ENCODE data around the gene MUC6.
"Not testable (repeated sequence)": the region's sequence is repeated elsewhere in the genome, so short reads cannot be mapped to it uniquely, and the experiment has no call there.

Gene MUC6

DNA sequence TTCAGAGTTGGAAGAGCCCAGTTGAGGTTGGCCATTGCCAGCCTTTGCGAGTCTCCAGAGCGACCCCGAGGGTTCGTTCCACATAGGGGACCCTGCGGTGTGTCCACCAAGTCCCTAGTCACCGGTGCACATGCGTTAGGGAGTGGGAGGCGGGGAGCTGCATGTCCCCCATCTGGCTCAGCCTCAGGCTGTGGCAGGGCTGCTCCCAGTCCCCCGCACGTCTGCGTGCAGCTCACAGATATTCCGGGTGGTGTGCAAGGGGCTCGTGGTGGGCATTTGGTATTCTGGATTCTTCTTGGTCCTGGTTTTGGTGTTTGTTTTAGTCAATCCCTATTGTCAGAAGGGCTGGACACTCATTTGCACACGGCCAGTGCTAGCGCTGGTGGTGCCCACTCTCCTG is 48.8 kb downstream of the MUC6 start:
- DNase-seq (ENCODE audit: low read depth in 2 of 2), result no peak

DNA sequence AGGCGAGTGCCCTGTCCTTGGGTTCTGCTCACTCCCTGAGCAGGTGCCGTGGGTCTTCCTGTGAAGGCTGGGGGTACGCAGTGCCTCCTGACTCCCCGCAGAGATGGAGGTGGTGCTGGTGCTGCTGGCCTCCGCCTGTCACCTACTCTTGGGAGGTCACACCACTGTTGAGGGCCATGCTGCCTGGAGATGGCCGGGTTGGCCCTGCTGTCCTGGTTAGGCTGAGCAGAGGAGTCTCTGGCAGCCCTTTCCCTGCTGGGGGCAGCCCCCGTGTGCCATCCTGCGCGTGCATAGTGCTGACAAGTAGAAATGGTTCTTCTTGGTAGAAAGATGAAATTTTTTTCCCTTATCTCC is 49.6 kb downstream of the MUC6 start:
- no peak for DNase-seq (ENCODE audit: low read depth in 2 of 2)

DNA sequence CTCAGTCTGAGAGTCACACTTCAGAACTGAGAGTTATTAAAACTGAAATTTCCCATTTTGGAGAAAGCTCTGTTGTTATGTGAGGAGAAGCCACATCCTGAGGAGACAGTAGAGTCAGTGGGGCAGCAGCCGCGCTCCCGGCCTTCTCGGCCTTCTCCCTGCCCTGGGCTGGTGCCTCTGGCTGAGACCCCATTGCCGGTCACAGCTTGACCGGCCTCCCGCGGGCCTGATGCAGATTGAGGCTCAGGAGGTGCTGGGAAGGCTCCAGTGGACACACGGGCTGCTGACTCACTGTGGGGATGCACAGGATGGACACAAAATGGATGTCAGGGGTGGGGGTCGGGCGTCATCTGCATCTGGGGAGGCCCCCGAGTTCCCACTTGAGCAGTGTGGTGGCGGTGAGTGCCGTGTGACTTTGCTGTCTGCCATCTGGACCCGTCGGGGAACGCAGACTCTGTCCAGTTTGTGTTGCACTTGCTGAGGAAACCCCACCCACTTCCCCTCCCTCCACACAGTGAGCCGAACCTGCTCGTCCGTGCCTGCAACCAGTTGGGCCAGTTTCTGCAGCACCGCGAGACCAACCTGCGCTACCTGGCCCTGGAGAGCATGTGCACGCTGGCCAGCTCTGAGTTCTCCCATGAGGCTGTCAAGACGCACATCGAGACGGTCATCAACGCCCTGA is 50.1 kb downstream of the MUC6 start:
- DNase-seq (ENCODE audit: low read depth in 2 of 2), result no peak

GRCh38 chr11:985848-986247 is 50.7 kb downstream of the MUC6 start:
- no peak for DNase-seq (ENCODE audit: low read depth in 2 of 2)

GRCh38 chr11:985406-985805 is 51.1 kb downstream of the MUC6 start:
- no peak for DNase-seq (ENCODE audit: low read depth in 2 of 2)

DNA sequence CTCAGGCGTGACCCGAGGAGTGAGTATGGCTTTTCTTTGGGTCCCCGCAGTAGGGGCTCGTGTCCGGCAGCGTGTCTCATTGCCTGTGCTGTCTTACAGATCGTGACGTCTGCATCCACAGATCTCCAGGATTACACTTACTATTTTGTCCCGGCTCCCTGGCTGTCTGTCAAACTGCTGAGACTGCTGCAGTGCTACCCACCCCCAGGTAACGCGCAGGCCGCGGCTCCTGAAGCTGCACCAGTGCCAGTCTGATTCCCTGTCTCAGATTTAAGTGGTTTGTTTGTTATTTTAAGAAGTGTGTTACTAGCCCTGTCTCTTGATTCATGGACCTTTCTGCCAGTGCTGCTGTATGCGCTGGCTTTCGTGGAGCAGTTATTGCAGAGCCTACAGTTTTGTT is 52.0 kb downstream of the MUC6 start:
- no peak for DNase-seq (ENCODE audit: low read depth in 2 of 2)

GRCh38 chr11:981764-982163 is 54.8 kb downstream of the MUC6 start:
- DNase-seq (ENCODE audit: low read depth in 2 of 2), result no peak

GRCh38 chr11:980438-981357 is 55.8 kb downstream of the MUC6 start:
- DNase-seq (ENCODE audit: low read depth in 2 of 2), result no peak

DNA sequence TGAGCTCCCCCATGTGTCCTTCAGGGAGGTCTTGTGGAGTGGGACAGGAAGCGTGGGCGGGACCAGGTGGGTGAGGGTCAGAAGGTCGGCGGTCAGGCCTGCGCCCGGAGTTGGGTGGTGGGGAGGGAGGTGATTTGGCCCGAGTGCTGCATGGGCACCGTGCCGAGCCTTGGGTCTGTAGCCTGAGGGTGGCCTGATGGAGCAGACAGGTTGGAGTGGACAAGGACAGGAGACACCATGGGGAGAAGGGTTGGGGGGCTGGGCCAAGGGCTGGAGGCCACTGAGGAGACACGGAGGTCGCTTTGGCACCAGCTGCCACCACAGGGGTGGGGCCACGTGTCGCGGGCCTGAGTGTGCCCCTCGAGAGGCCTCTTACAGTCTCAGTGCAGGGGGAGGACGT is 57.7 kb downstream of the MUC6 start:
- DNase-seq (ENCODE audit: low read depth in 2 of 2), result no peak

GRCh38 chr11:977830-978720 is 58.4 kb downstream of the MUC6 start:
- no peak for DNase-seq (ENCODE audit: low read depth in 2 of 2)

- peak in 1 of 2 donors; percentile 19 for DNase-seq (ENCODE audit: low read depth in 2 of 2)
Observed at GRCh38 chr11:976431-977160, 59.9 kb downstream of the MUC6 start.

DNA sequence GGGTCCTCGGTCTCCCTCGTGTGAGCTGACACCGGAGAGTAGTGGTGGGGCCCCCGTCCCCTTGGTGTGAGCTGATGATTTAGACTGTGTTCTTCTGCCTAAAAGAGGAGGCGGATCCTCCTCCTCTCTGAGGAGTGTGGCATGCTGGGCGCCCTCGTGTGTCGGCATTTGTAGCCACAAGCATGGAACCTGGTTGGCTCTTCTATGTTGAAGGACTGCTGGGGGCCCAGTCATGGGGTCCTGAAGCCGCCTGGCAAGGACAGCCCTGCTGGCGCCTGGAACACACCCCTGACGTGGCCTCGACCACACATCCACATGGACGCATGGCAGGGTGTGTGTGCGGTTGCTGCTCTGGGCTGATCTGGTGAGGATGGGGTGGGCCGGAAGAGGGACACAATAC is 60.7 kb downstream of the MUC6 start:
- DNase-seq (ENCODE audit: low read depth in 2 of 2), result no peak

DNA sequence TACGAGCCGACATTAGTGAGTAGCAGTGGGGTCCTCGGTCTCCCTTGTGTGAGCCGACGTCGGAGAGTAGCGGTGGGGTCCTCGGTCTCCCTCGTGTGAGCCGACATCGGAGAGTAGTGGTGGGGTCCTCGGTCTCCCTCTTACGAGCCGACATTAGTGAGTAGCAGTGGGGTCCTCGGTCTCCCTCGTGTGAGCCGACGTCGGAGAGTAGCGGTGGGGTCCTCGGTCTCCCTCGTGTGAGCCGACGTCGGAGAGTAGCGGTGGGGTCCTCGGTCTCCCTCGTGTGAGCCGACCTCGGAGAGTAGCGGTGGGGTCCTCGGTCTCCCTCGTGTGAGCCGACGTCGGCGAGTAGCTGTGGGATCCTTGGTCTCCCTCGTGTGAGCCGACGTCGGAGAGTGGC is 61.1 kb downstream of the MUC6 start:
- not testable (repeated sequence) for DNase-seq (ENCODE audit: low read depth in 2 of 2)

DNA sequence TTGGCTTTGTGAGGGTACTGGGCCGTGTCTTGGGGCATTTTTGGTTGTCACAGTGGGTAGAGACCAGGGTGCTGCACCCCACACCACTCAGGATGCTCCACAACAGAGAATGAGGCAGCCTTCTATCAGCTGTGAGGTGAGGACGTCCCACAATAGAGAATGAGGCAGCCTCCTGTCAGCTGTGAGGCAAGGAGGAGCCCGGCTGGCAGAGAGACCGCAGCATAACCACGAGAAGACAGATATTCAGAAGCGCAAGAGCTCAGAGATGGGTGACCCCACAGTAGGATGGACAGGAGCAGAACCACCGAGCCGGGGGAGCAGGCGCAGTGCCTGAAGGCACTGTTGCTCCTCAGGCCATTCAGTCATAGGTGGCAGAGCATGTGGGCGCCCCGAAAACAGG is 63.3 kb downstream of the MUC6 start:
- no peak for DNase-seq (ENCODE audit: low read depth in 2 of 2)

DNA sequence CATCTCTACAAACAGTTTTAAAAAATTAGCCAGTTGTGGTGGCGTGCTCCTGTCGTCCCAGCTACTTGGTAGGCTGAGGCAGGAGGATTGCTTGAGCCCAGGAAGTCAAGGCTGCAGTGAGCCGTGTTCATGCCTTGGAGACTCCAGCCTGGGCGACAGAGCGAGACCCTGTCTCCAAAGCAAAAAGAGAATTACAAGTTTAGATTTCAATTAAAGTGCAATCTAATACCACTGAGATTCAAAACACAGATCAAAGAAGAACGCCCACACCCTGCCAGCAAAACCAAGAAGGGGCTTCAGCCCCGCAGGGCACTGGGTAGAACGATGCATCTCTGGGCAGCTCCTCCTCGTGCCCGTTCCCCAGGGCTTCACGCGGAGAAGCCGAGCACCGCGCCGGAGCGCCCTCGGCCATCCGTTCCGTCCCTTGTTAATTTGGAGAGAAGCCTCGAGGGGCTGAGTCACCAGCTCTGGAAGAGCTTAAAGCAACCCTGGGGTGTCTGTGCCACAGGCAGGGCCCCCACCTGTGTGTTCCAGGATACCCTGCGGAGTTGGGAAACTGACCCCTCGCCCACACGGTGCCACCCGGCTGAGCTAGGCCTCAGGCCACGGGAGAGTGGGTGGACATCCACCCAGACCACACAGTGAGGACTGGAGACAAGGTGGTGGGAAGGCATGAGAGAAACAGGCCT is 63.9 kb downstream of the MUC6 start:
- DNase-seq (ENCODE audit: low read depth in 2 of 2), result no peak

DNA sequence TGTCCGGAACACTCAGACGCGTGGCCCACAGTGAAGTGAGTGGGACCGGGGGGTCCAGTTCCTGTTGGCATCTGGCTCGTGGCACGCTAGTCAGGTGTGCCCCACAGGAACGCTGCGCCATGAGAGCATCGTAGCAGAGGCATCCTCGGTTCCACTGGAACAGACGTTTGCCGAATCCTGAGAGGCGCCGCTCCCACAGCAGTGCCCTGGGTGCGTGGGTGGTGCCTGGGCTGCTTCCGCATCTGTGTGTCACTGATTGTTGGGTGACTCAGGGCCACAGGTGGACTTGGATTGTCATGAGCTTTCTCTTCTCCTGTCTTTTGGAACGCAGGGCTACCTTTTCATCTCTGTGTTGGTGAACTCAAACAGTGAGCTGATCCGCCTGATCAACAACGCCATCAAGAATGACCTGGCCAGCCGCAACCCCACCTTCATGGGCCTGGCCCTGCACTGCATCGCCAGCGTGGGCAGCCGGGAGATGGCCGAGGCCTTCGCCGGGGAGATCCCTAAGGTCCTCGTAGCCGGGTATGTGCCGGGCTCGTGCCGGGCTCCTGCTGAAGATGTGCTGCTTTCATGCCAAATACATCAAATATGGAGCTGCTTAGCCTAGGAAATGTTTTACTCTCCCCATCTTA is 64.7 kb downstream of the MUC6 start:
- no peak for DNase-seq (ENCODE audit: low read depth in 2 of 2)

GRCh38 chr11:971092-971690 is 65.3 kb downstream of the MUC6 start:
- DNase-seq (ENCODE audit: low read depth in 2 of 2), result no peak

GRCh38 chr11:970319-970871 is 66.1 kb downstream of the MUC6 start:
- DNase-seq (ENCODE audit: low read depth in 2 of 2), result no peak

GRCh38 chr11:969651-970205 is 66.8 kb downstream of the MUC6 start:
- no peak for DNase-seq (ENCODE audit: low read depth in 2 of 2)

Data from stimulated activated CD8-positive, alpha-beta memory T cell treated with anti-CD3 and anti-CD28 coated beads, Interleukin-15, amount 100 ng/mL, for 48 hours (primary cell).